ENCODE results near the gene MLEC.
"Not testable (repeated sequence)": the region's sequence is repeated elsewhere in the genome, so short reads cannot be mapped to it uniquely, and the experiment has no call there.

Gene MLEC

GRCh38 chr12:120663741-120664140 lies 23.2 kb upstream of the MLEC start:
- no peak overlapping the region for H3K27ac ChIP-seq (ENCODE audit: low read length)
- H3K4me1 ChIP-seq (ENCODE audit: control insufficient read depth, insufficient read depth, low read length): no peaks in the 10 kb centered on the region
- H3K36me3 ChIP-seq (ENCODE audit: control insufficient read depth in 2 of 2, insufficient read depth in 2 of 2, low read length in 2 of 2): peaks cover 0 to 3% of the 10 kb centered on the region in 2 donors
- H3K9ac ChIP-seq (ENCODE audit: low read length in 2 of 2): no peak overlapping the region
- no peaks in the 10 kb centered on the region for H3K9me3 ChIP-seq (ENCODE audit: control insufficient read depth in 2 of 2, low read length in 2 of 2)
- H3K4me3 ChIP-seq (ENCODE audit: low read length in 2 of 2): no peak overlapping the region
- peaks cover 0 to 2% of the 10 kb centered on the region in 2 donors for H3K27me3 ChIP-seq (ENCODE audit: control insufficient read depth in 1 of 2, insufficient read depth in 2 of 2, low read length in 2 of 2)

DNA sequence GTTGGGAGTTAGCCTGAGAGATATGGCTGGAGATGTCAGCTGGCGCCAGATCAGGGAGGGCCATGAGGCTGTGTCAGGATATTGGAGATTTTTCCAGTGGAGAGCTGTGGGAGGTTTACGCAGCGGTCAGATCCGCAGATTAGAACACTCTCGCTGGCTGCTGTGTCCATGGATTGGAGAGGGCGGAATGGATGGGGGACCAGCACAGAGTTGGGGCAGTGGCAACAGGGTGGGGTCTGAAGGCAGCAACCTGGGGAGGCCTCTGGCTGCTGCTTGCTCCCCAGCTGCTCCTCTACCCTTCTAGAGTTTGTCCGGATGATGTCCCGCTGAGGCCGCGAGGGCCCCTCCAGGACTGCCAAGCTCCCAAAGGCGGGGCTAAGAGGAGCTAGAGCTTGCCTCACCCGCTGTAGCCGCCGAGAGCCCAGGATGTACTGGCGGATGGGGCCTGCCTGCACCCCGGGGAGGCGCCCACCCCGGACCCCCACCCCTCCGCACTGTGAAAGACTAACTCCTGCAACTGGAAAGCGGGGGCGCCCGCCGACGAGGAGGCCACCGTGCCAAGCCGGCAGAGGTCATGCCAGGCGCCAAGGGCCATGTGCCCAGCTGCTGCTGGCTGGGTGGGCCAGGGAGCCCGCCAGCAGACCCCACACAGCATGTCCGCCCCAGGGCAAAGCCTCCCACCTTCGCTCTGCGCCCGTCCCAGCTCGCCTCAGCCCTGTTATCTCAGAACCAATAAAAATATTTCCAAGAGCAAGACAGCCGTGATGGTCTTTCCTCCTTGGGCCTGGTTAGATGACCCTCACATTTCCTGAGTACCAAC lies 20.2 kb upstream of the MLEC start:
- peaks cover 0 to 2% of the 10 kb centered on the region in 2 donors for H3K27me3 ChIP-seq (ENCODE audit: control insufficient read depth in 1 of 2, insufficient read depth in 2 of 2, low read length in 2 of 2)
- H3K27ac ChIP-seq (ENCODE audit: low read length): no peak overlapping the region
- H3K4me1 ChIP-seq (ENCODE audit: control insufficient read depth, insufficient read depth, low read length): no peaks in the 10 kb centered on the region
- no peaks in the 10 kb centered on the region for H3K36me3 ChIP-seq (ENCODE audit: control insufficient read depth in 2 of 2, insufficient read depth in 2 of 2, low read length in 2 of 2)
- H3K9me3 ChIP-seq (ENCODE audit: control insufficient read depth in 2 of 2, low read length in 2 of 2): no peaks in the 10 kb centered on the region
- H3K4me3 ChIP-seq (ENCODE audit: low read length in 2 of 2): no peak overlapping the region
- no peak overlapping the region for H3K9ac ChIP-seq (ENCODE audit: low read length in 2 of 2)

DNA sequence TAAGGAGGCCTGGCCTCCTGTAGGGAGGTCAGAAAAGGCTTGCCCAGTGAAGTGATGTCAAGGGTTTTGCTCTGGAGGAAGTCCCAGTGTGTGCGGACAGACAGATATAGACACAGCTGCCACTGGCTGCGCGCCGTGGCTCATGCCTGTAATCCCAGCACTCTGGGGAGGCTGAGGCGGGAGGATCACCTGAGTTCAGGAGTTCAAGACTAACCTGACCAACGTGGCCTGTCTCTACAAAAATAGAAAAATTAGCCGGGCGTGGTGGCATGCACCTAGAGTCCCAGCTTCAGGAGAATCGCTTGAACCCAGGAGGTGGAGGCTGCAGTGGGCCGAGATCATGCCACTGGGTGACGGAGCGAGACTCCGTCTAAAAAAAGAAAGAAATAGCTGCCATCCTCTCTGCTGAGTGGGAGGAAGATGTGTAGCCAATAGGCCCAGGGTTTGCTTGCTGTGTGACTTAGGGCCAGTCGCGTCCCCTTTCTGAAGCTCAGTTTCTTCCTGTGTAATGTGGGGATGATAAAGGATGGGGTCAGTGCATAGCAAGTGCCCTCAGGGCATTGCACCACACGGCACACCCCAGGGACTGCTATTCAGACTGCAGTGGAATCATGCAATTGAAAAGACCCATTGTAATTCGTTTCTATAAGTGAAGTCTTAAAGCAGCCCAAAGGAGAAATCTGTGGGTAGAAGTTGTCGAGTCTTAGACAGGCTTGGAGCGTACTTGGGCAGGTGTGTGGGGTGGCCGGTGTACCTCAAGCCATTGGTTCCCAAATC lies 18.7 kb upstream of the MLEC start:
- Histone ChIP-seq H3K4me3 (ENCODE audit: low read length in 2 of 2) (no peak overlapping the region), H3K9me3 (ENCODE audit: control insufficient read depth in 2 of 2, low read length in 2 of 2) (no peaks in the 10 kb centered on the region), H3K4me1 (ENCODE audit: control insufficient read depth, insufficient read depth, low read length) (no peaks in the 10 kb centered on the region), H3K27me3 (ENCODE audit: control insufficient read depth in 1 of 2, insufficient read depth in 2 of 2, low read length in 2 of 2) (peaks cover 0 to 2% of the 10 kb centered on the region in 2 donors), H3K9ac (ENCODE audit: low read length in 2 of 2) (no peak overlapping the region), H3K27ac (ENCODE audit: low read length) (no peak overlapping the region), H3K36me3 (ENCODE audit: control insufficient read depth in 2 of 2, insufficient read depth in 2 of 2, low read length in 2 of 2) (no peaks in the 10 kb centered on the region)

- H3K27me3 ChIP-seq (ENCODE audit: control insufficient read depth in 1 of 2, insufficient read depth in 2 of 2, low read length in 2 of 2): peaks cover 0 to 2% of the 10 kb centered on the region in 2 donors
- no peaks in the 10 kb centered on the region for H3K9me3 ChIP-seq (ENCODE audit: control insufficient read depth in 2 of 2, low read length in 2 of 2)
- no peaks in the 10 kb centered on the region for H3K36me3 ChIP-seq (ENCODE audit: control insufficient read depth in 2 of 2, insufficient read depth in 2 of 2, low read length in 2 of 2)
- no peak overlapping the region for H3K4me3 ChIP-seq (ENCODE audit: low read length in 2 of 2)
- H3K27ac ChIP-seq (ENCODE audit: low read length): no peak overlapping the region
- H3K9ac ChIP-seq (ENCODE audit: low read length in 2 of 2): no peak overlapping the region
- H3K4me1 ChIP-seq (ENCODE audit: control insufficient read depth, insufficient read depth, low read length): no peaks in the 10 kb centered on the region
Measured at GRCh38 chr12:120668868-120669840, 17.8 kb upstream of the MLEC start.

DNA sequence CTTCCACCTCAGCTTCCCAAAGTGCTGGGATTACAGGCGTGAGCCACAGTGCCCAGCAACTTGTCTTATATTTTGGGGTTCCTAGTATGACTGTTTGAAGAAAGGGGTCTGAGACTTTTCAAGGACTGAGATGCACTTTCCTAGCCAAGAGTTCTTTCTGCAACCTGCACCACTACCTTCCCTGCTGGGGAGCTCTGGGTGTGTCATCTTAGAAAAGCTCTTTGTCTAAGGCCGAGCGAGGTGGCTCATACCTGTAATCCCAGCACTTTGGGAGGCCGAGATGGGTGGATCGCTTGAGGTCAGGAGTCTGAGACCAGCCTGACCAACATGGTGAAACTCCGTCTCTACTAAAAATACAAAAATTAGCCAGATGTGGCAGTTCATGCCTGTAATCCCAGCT lies 16.7 kb upstream of the MLEC start:
- H3K36me3 ChIP-seq (ENCODE audit: control insufficient read depth in 2 of 2, insufficient read depth in 2 of 2, low read length in 2 of 2); H3K4me1 ChIP-seq (ENCODE audit: control insufficient read depth, insufficient read depth, low read length); H3K27ac ChIP-seq (ENCODE audit: low read length); H3K4me3 ChIP-seq (ENCODE audit: low read length in 2 of 2); H3K9ac ChIP-seq (ENCODE audit: low read length in 2 of 2); H3K9me3 ChIP-seq (ENCODE audit: control insufficient read depth in 2 of 2, low read length in 2 of 2); H3K27me3 ChIP-seq (ENCODE audit: control insufficient read depth in 1 of 2, insufficient read depth in 2 of 2, low read length in 2 of 2): not testable (repeated sequence)

GRCh38 chr12:120670667-120671066 lies 16.3 kb upstream of the MLEC start:
- H3K36me3 ChIP-seq (ENCODE audit: control insufficient read depth in 2 of 2, insufficient read depth in 2 of 2, low read length in 2 of 2): no peaks in the 10 kb centered on the region
- no peaks in the 10 kb centered on the region for H3K4me1 ChIP-seq (ENCODE audit: control insufficient read depth, insufficient read depth, low read length)
- H3K9ac ChIP-seq (ENCODE audit: low read length in 2 of 2): no peak overlapping the region
- H3K27ac ChIP-seq (ENCODE audit: low read length): no peak overlapping the region
- no peak overlapping the region for H3K4me3 ChIP-seq (ENCODE audit: low read length in 2 of 2)
- peaks cover 0 to 2% of the 10 kb centered on the region in 2 donors for H3K27me3 ChIP-seq (ENCODE audit: control insufficient read depth in 1 of 2, insufficient read depth in 2 of 2, low read length in 2 of 2)
- H3K9me3 ChIP-seq (ENCODE audit: control insufficient read depth in 2 of 2, low read length in 2 of 2): no peaks in the 10 kb centered on the region

- Histone ChIP-seq H3K4me3 (ENCODE audit: low read length in 2 of 2) (no peak overlapping the region), H3K36me3 (ENCODE audit: control insufficient read depth in 2 of 2, insufficient read depth in 2 of 2, low read length in 2 of 2) (no peaks in the 10 kb centered on the region), H3K9ac (ENCODE audit: low read length in 2 of 2) (no peak overlapping the region), H3K9me3 (ENCODE audit: control insufficient read depth in 2 of 2, low read length in 2 of 2) (no peaks in the 10 kb centered on the region), H3K27ac (ENCODE audit: low read length) (no peak overlapping the region), H3K27me3 (ENCODE audit: control insufficient read depth in 1 of 2, insufficient read depth in 2 of 2, low read length in 2 of 2) (no peaks in the 10 kb centered on the region), H3K4me1 (ENCODE audit: control insufficient read depth, insufficient read depth, low read length) (no peaks in the 10 kb centered on the region)
Measured at GRCh38 chr12:120674097-120674636, 12.8 kb upstream of the MLEC start.

DNA sequence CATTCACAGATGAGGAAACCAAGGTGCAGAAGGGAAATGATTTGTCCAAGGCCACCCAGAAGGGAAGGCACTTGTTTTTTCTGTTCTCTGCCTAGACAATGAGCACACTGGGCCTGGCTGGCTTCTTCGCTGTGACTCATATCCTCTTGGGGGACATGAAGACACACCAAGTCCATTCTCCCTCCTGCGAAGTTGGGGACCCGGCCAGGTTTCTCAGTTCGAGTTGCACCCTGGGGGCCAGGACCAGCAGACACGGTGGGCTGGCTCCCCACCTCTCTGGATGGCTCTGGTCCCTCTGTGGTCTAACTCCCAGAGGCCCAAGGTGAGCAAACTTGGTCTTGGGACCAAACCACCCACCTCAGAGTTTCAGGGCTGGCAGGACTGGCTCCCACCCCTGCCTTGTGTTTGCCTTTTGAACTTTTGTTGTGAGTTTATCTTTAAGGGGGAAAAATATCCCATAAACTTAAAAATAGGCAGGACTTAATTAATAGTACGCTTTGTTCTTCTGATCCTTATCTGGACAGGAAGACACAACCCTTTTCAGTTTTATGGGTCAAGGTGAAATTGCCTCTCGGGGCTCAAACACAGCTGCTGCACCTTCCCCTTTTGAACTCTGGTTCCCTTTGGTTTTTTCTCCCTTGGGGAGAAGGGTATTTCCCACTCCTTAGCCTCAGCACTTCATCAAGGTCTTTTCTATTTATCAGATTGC lies 9.0 kb upstream of the MLEC start:
- no peaks in the 10 kb centered on the region for H3K4me1 ChIP-seq (ENCODE audit: control insufficient read depth, insufficient read depth, low read length)
- no peaks in the 10 kb centered on the region for H3K27me3 ChIP-seq (ENCODE audit: control insufficient read depth in 1 of 2, insufficient read depth in 2 of 2, low read length in 2 of 2)
- H3K36me3 ChIP-seq (ENCODE audit: control insufficient read depth in 2 of 2, insufficient read depth in 2 of 2, low read length in 2 of 2): no peaks in the 10 kb centered on the region
- H3K27ac ChIP-seq (ENCODE audit: low read length): no peak overlapping the region
- H3K9me3 ChIP-seq (ENCODE audit: control insufficient read depth in 2 of 2, low read length in 2 of 2): no peaks in the 10 kb centered on the region
- no peak overlapping the region for H3K9ac ChIP-seq (ENCODE audit: low read length in 2 of 2)
- no peak overlapping the region for H3K4me3 ChIP-seq (ENCODE audit: low read length in 2 of 2)

- Histone ChIP-seq H3K27me3 (ENCODE audit: control insufficient read depth in 1 of 2, insufficient read depth in 2 of 2, low read length in 2 of 2) (no peaks in the 10 kb centered on the region), H3K27ac (ENCODE audit: low read length) (no peak overlapping the region), H3K36me3 (ENCODE audit: control insufficient read depth in 2 of 2, insufficient read depth in 2 of 2, low read length in 2 of 2) (no peaks in the 10 kb centered on the region), H3K4me3 (ENCODE audit: low read length in 2 of 2) (no peak overlapping the region), H3K9ac (ENCODE audit: low read length in 2 of 2) (no peak overlapping the region), H3K9me3 (ENCODE audit: control insufficient read depth in 2 of 2, low read length in 2 of 2) (no peaks in the 10 kb centered on the region), H3K4me1 (ENCODE audit: control insufficient read depth, insufficient read depth, low read length) (no peaks in the 10 kb centered on the region)
Measured at GRCh38 chr12:120678572-120678971, 8.4 kb upstream of the MLEC start.

All from stomach smooth muscle (tissue), 2 donors.